Keratinocyte (primary cell): ENCODE measurements around the gene SIRT7. TPM values are rescaled to one million over a fixed set of nuclear protein-coding genes. Genes with fewer than 3 reads are reported as not detected.

ENCODE experiments used
- DNase-seq: peaks from one replicate; pipeline ENCODE4 v3.0.0-alpha.2; 2011; ENCODE audit warnings: low read depth, missing footprints, low spot score
- FAIRE-seq: peaks from 2 replicates; lab custom pipeline; 2011; peaks lifted over from hg19 to GRCh38; lab: Jason Lieb, UNC
- H2AFZ ChIP-seq: 2 replicates; pipeline ENCODE4 v1.6.0; 2012; ENCODE audit warnings: low read length, control low read depth, inconsistent platforms; ENCODE audit not compliant: control insufficient read depth
- H3K27ac ChIP-seq: 2 replicates; pipeline ENCODE4 v1.5.1; 2011; ENCODE audit warnings: low read length; ENCODE audit not compliant: control insufficient read depth, insufficient read depth
- H3K27me3 ChIP-seq: 3 replicates; pipeline ENCODE4 v1.6.0; 2011; ENCODE audit warnings: low read length; ENCODE audit not compliant: control insufficient read depth, insufficient read depth; ENCODE audit errors: extremely low read depth
- H3K36me3 ChIP-seq, 2 experiments: 2 replicates in 1 of 2; 3 replicates in 1 of 2; pipeline ENCODE4 v1.5.1; 2011; ENCODE audit warnings: low read length in 2 of 2, mild to moderate bottlenecking in 1 of 2; ENCODE audit not compliant: control insufficient read depth in 2 of 2, insufficient read depth in 2 of 2; ENCODE audit errors: extremely low read depth in 1 of 2
- H3K4me1 ChIP-seq: 3 replicates; pipeline ENCODE4 v1.5.1; 2011; ENCODE audit warnings: low read length; ENCODE audit not compliant: control insufficient read depth, insufficient read depth; ENCODE audit errors: extremely low read depth
- H3K4me2 ChIP-seq: 3 replicates; pipeline ENCODE4 v1.6.0; 2011; ENCODE audit warnings: low read depth, low read length; ENCODE audit not compliant: control insufficient read depth, insufficient read depth; ENCODE audit errors: extremely low read depth
- H3K4me3 ChIP-seq, 3 experiments: fragments of 200-600 bp in 1 of 3; sonication (generic) in 1 of 3; 2 replicates in 2 of 3; 3 replicates in 1 of 3; pipeline ENCODE4 v1.5.1; 2011 to 2016; ENCODE audit warnings: low read length in 3 of 3, mild to moderate bottlenecking in 3 of 3, control low read depth in 2 of 3, inconsistent platforms in 1 of 3, low read depth in 1 of 3, mixed read lengths in 1 of 3, mixed run types in 1 of 3, moderate library complexity in 1 of 3; ENCODE audit not compliant: control insufficient read depth in 2 of 3, insufficient read depth in 2 of 3; ENCODE audit errors: extremely low read depth in 1 of 3
- H3K79me2 ChIP-seq: 2 replicates; pipeline ENCODE4 v1.6.0; 2012; ENCODE audit warnings: low read length; ENCODE audit not compliant: control insufficient read depth, insufficient read depth
- H3K9ac ChIP-seq: 3 replicates; pipeline ENCODE4 v1.6.0; 2011; ENCODE audit warnings: low read length; ENCODE audit not compliant: control insufficient read depth, insufficient read depth; ENCODE audit errors: extremely low read depth
- H3K9me1 ChIP-seq: 3 replicates; pipeline ENCODE4 v1.6.0; 2011; ENCODE audit warnings: low read length; ENCODE audit not compliant: control insufficient read depth, insufficient read depth; ENCODE audit errors: extremely low read depth
- H3K9me3 ChIP-seq: 2 replicates; pipeline ENCODE4 v1.5.1; 2012; ENCODE audit warnings: low read depth, low read length; ENCODE audit not compliant: control insufficient read depth
- H4K20me1 ChIP-seq: 3 replicates; pipeline ENCODE4 v1.6.0; 2011; ENCODE audit warnings: low read length; ENCODE audit not compliant: control insufficient read depth, insufficient read depth; ENCODE audit errors: extremely low read depth
- CTCF ChIP-seq, 3 experiments: IDR thresholded peaks in 1 of 3; conservative IDR thresholded peaks in 1 of 3; optimal IDR thresholded peaks in 1 of 3; 2 replicates in 2 of 3; 3 replicates in 1 of 3; pipeline versions ENCODE3 to v1.5.1; 2011; ENCODE audit warnings: low read length in 3 of 3, mild to moderate bottlenecking in 3 of 3, moderate library complexity in 2 of 3, control low read depth in 1 of 3, inconsistent platforms in 1 of 3; ENCODE audit not compliant: insufficient read depth in 2 of 3; ENCODE audit errors: extremely low read depth in 1 of 3
- EZH2 ChIP-seq: IDR thresholded peaks from one replicate; pipeline ENCODE4 v1.6.1; 2012; ENCODE audit warnings: inconsistent platforms, mild to moderate bottlenecking, low read length, moderate library complexity
- dilution Hi-C: fragments of 300-500 bp; cut with MboI; formaldehyde crosslinking; loops from one replicate; pipeline ENCODE4 v1.7.0; 2020; ENCODE audit warnings: low sequenced_read_pairs; ENCODE audit not compliant: extremely low pct_ligation_motif_present
- polyA plus RNA-seq, 5 experiments: library from polyadenylated mRNA; depleted of rRNA in 3 of 5; stranded (reverse) in 3 of 5; stranded (forward) in 1 of 5; unstranded in 1 of 5; fragments of >200 nt; gene quantifications; 1 replicate in 1 of 5; 2 replicates in 3 of 5; 3 replicates in 1 of 5; pipeline versions ENCODE4 v1.2.1 to v1.2.3, GENCODE V29; 2011 to 2012; ENCODE audit warnings: missing spikeins in 2 of 5, low read depth in 1 of 5, low replicate concordance in 1 of 5

SIRT7 gene
- polyA plus RNA-seq, 1 donor (not counting 4 experiments of a cell fraction or from before 2014, with no cell fraction given), result 6.9 TPM

GRCh38 chr17:81947189-81947588 is 29.2 kb upstream of the SIRT7 start, which contains the start of gene MYADML2:
Gene MYADML2 (minus strand): TSS chr17:81947233. CDS start chr17:81941741, 5,492 bp downstream.
- Histone ChIP-seq H3K9ac (no peak within 1 kb of the TSS), H2AFZ (no peak within 1 kb of the TSS), H3K9me1 (no peaks in the 10 kb centered on the region), H3K4me3 (no peak within 1 kb of the TSS), H3K4me2 (no peak within 1 kb of the TSS), H3K27ac (no peak within 1 kb of the TSS), H3K9me3 (no peaks in the 10 kb centered on the region), H3K27me3 (peaks cover 10% of the 10 kb centered on the region), H3K4me1 (no peaks in the 10 kb centered on the region), H4K20me1 (no peaks in the 10 kb centered on the region), H3K79me2 (no peaks in the 10 kb centered on the region), H3K36me3 (no peaks in the 10 kb centered on the region)
- TF ChIP-seq CTCF (optimal IDR thresholded peaks at IDR 0.05 in 1 of 3, IDR thresholded peaks at IDR 0.05 in 1 of 3, conservative IDR thresholded peaks at IDR 0.05 in 1 of 3; ENCODE audit: extremely low read depth in 1 of 3, insufficient read depth in 2 of 3, low read length in 3 of 3), result no peak
- TF ChIP-seq EZH2, result no peak
- dilution Hi-C loops, result no loop called here
- DNase-seq, result no peak
- FAIRE-seq, result no peak

DNA sequence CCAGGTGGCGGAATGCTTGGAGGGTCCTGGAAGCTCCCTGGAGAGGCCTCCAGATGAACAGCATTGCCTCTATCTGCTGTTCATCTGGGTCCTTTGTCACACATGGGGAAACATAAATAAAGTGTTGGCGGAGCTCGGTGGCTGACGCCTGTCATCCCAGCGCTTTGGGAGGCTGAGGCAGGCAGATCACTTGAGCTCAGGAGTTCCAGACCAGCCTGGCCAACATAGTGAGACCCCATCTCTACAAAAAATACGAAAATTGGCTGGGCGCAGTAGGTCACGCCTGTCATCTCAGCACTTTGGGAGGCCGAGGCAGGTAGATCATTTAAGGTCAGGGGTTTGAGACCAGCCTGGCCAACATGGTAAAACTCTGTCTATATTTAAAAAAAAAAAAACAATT is 26.9 kb upstream of the SIRT7 start:
- Histone ChIP-seq H3K79me2 (no peaks in the 10 kb centered on the region), H2AFZ (no peak overlapping the region), H3K36me3 (no peaks in the 10 kb centered on the region), H3K9ac (no peak overlapping the region), H3K4me2 (no peak overlapping the region), H3K4me3 (no peak overlapping the region), H3K4me1 (no peaks in the 10 kb centered on the region), H4K20me1 (no peaks in the 10 kb centered on the region), H3K9me1 (no peaks in the 10 kb centered on the region), H3K27ac (no peak overlapping the region), H3K27me3 (peaks cover 16% of the 10 kb centered on the region), H3K9me3 (no peaks in the 10 kb centered on the region)
- dilution Hi-C loops, result no loop called here
- FAIRE-seq, result no peak
- TF ChIP-seq CTCF (optimal IDR thresholded peaks at IDR 0.05 in 1 of 3, IDR thresholded peaks at IDR 0.05 in 1 of 3, conservative IDR thresholded peaks at IDR 0.05 in 1 of 3; ENCODE audit: extremely low read depth in 1 of 3, insufficient read depth in 2 of 3, low read length in 3 of 3) (no peak), EZH2 (no peak)
- no peak for DNase-seq
